Fibroblast of skin of left quadriceps (primary cell): ENCODE data around the gene C2orf92.

Experiments used
- DNase-seq, 2 experiments: peaks; one replicate each; pipeline ENCODE4 v3.0.0-alpha.2; 2013; ENCODE audit warnings: low read depth in 2 of 2

Gene C2orf92

DNA sequence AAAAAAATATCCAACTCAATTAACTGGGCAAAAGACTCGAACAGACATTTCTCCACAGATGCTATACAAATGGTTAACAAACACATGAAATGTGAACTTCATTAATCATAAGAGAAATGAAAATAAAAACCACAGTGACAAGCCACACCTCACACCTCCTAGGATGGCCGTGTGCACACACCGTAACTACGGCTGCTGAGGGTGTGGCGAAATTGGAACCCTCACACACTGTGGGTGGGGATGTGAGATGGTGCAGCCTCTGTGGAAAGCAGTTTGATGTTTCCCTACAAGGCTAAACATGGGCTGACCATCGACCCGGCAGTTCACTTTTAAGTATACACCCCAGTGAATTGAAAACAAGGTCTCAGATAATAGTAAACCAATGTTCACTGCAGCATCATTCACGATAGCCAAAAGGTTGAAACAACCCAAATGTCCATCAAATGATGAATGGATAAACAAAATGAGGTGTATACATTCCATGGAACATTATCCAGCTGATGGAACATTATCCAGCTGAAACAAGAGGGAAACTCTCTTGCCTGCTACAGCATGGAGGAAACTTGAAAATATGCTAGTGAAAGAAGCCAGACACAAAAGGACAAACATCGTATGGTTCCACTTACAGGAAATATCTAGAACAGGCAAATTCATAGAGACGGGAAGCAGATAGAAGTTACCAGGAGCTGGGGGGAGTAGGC, 76.1 kb downstream of the C2orf92 start:
- DNase-seq: no peak

- DNase-seq: no peak
Observed at GRCh38 chr2:97747285-97747684, 77.8 kb downstream of the C2orf92 start.

DNA sequence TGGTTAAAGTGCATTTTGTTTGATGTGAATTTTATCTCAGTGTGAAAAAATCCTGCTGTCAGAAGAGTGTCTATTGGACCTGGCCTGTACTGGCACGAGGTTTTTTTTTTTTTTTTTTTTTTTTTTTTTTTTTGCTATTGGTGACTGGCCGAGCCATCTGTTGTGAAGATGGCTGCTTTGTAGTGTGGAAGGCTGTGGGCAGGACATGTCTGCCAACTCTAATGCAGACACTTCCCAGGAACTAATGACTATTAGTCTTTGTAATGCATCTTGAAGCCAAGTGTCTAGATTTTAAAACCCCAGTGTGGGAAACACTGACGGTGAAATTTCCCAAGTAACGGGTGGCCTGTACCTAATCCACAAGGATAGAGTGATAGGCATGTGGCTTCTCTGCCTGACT, 78.2 kb downstream of the C2orf92 start:
- no peak for DNase-seq

DNA sequence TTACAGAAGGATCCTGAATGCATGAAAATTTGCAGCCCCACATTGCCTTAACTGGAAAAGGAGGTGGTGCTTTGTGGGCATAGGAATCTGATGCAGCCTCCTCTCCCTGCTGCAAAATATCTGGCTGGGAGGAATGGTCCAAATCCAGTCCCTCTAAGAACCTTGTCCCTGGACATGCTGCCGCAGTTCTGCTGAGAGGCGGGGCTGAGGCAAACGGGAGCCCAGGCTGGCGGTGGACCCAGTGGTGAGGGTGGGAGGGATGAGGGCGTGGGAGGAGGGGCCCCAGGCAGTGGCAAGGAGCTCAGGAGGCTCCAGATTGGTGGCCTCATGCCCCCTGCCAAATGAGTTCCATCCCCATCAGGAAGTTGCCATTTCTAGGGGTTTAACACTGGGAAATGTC, 80.1 kb downstream of the C2orf92 start:
- DNase-seq: no peak

- DNase-seq: no peak
Observed at GRCh38 chr2:97750017-97750416, 80.5 kb downstream of the C2orf92 start.

DNA sequence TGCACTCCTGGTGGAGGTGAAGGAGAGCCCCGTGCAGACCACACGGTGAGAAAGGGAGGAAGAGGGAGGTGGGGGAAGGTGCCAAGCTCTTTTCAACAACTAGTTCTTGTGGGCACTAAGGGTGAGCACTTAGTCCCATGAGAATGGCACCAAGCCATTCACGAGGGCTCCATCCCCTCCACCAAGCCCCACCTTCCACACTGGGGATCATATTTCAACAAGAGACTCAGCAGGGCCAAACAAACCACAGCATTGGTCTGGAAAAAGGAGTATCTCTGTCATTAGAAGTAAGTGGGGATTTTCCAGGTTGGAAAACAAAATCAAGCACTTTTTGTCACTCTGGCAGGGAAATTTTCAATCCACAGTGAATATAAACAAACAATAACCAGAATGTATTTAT, 82.2 kb downstream of the C2orf92 start:
- DNase-seq: no peak
